Endothelial cell of umbilical vein (primary cell): ENCODE measurements around the gene DYRK4. TPM values are rescaled to one million over a fixed set of nuclear protein-coding genes. Genes with fewer than 3 reads are reported as not detected.

ENCODE experiments used
- BruUV-seq: library from RNA; stranded (reverse); fragments of 400-500 nt; replicated peaks from 2 replicates; lab custom pipeline; 2021; lab: Mats Ljungman, UMichigan
- CTCF ChIA-PET: fragments of 300-600, 350-600 bp; sonication (Branson Sonifier 250); formaldehyde crosslinking; loops from one replicate; lab custom pipeline; 2021; ENCODE audit warnings: antibody characterized with exemption, inconsistent platforms; lab: Charles Lee
- POLR2A ChIA-PET: fragments of 300-600, 350-600 bp; sonication (Branson Sonifier 250); formaldehyde crosslinking; loops from one replicate; lab custom pipeline; 2021; ENCODE audit warnings: antibody characterized with exemption, inconsistent platforms; lab: Charles Lee
- DNase-seq: peaks from one replicate; pipeline ENCODE4 v3.0.0-alpha.2; 2011; ENCODE audit warnings: low read depth, low spot score
- FAIRE-seq: peaks from 2 replicates; lab custom pipeline; 2011; peaks lifted over from hg19 to GRCh38; lab: Jason Lieb, UNC
- H2AFZ ChIP-seq: 2 replicates; pipeline ENCODE4 v1.6.0; 2012; ENCODE audit warnings: low read depth, low read length, control low read depth, inconsistent platforms
- H3K27ac ChIP-seq: 2 replicates; pipeline ENCODE4 v1.5.1; 2011; ENCODE audit warnings: low read depth, mild to moderate bottlenecking, control low read depth, low read length, moderate library complexity; ENCODE audit not compliant: insufficient read depth
- H3K27me3 ChIP-seq, 2 experiments: 2 replicates each; pipeline versions ENCODE4 v1.6.0 to v1.6.1; 2011; ENCODE audit warnings: low read length in 2 of 2, mixed read lengths in 1 of 2; ENCODE audit not compliant: control insufficient read depth in 2 of 2, insufficient read depth in 2 of 2
- H3K36me3 ChIP-seq, 2 experiments: 2 replicates in 1 of 2; 3 replicates in 1 of 2; pipeline ENCODE4 v1.5.1; 2011; ENCODE audit warnings: low read length in 2 of 2, mild to moderate bottlenecking in 1 of 2, moderate library complexity in 1 of 2; ENCODE audit not compliant: control insufficient read depth in 2 of 2, insufficient read depth in 2 of 2; ENCODE audit errors: extremely low read depth in 1 of 2
- H3K4me1 ChIP-seq: 3 replicates; pipeline ENCODE4 v1.5.1; 2011; ENCODE audit warnings: mild to moderate bottlenecking, low read length; ENCODE audit not compliant: control insufficient read depth, insufficient read depth; ENCODE audit errors: extremely low read depth
- H3K4me2 ChIP-seq: 2 replicates; pipeline ENCODE4 v1.6.1; 2011; ENCODE audit warnings: low read length, control low read depth, mixed read lengths; ENCODE audit not compliant: insufficient read depth
- H3K4me3 ChIP-seq, 3 experiments: fragments of 200-600 bp in 1 of 3; sonication (generic), shearing (Covaris generic) in 1 of 3; replicated peaks in 1 of 3; 2 replicates each; pipeline ENCODE4 v1.5.1; 2011 to 2016; ENCODE audit warnings: control low read depth in 3 of 3, low read length in 3 of 3, mild to moderate bottlenecking in 2 of 3, inconsistent platforms in 1 of 3, low read depth in 1 of 3, moderate library complexity in 1 of 3; ENCODE audit not compliant: insufficient read depth in 1 of 3
- H3K79me2 ChIP-seq: 2 replicates; pipeline ENCODE4 v1.6.0; 2012; ENCODE audit warnings: low read length, inconsistent platforms; ENCODE audit not compliant: control insufficient read depth, insufficient read depth
- H3K9ac ChIP-seq: replicated peaks from 2 replicates; pipeline ENCODE3; 2011; ENCODE audit warnings: low read length, control low read depth; ENCODE audit not compliant: insufficient read depth; ENCODE audit errors: extremely low read depth
- H3K9me1 ChIP-seq: replicated peaks from 3 replicates; pipeline ENCODE4 v1.6.0; 2011; ENCODE audit warnings: mild to moderate bottlenecking, low read length; ENCODE audit not compliant: control insufficient read depth, insufficient read depth; ENCODE audit errors: extremely low read depth
- H3K9me3 ChIP-seq: replicated peaks from 2 replicates; pipeline ENCODE4 v1.5.1; 2012; ENCODE audit warnings: low read length, inconsistent platforms; ENCODE audit not compliant: control insufficient read depth, insufficient read depth
- H4K20me1 ChIP-seq: replicated peaks from 2 replicates; pipeline ENCODE3; 2011; ENCODE audit warnings: mild to moderate bottlenecking, low read length; ENCODE audit not compliant: control insufficient read depth, insufficient read depth; ENCODE audit errors: extremely low read depth
- EZH2 ChIP-seq: IDR thresholded peaks from 2 replicates; pipeline ENCODE4 v1.6.1; 2012; ENCODE audit warnings: borderline replicate concordance, low read depth, mild to moderate bottlenecking, moderate library complexity, low read length, inconsistent platforms; ENCODE audit not compliant: severe bottlenecking
- FOS ChIP-seq: IDR thresholded peaks from 2 replicates; pipeline ENCODE4 v1.6.1; 2011; ENCODE audit warnings: mild to moderate bottlenecking, low read length, moderate library complexity, borderline replicate concordance; ENCODE audit not compliant: insufficient read depth
- JUN ChIP-seq: IDR thresholded peaks from 2 replicates; pipeline ENCODE4 v1.6.1; 2011; ENCODE audit warnings: borderline replicate concordance, low read depth; ENCODE audit not compliant: insufficient read length, insufficient read depth
- MAX ChIP-seq: IDR thresholded peaks from 2 replicates; pipeline ENCODE4 v1.6.1; 2011; ENCODE audit not compliant: insufficient read depth, insufficient read length
- MYC ChIP-seq: IDR thresholded peaks from one replicate; pipeline ENCODE4 v1.6.1; 2011; ENCODE audit warnings: mild to moderate bottlenecking, low read depth, low read length
- dilution Hi-C: fragments of 300-500 bp; cut with MboI; formaldehyde crosslinking; loops from one replicate; pipeline ENCODE4 v1.15.0; 2019; ENCODE audit warnings: low sequenced_read_pairs; ENCODE audit not compliant: extremely low pct_ligation_motif_present
- intact Hi-C: fragments of 100-400 bp; cut with micrococcal nuclease; formaldehyde crosslinking; loops from one replicate; pipeline ENCODE4 v1.10.0; 2022
- polyA plus RNA-seq, 4 experiments: library from polyadenylated mRNA; depleted of rRNA in 3 of 4; stranded (reverse) in 3 of 4; unstranded in 1 of 4; fragments of >200 nt; gene quantifications; 2 replicates each; pipeline versions ENCODE4 v1.2.1 to v1.2.3, GENCODE V29; 2011 to 2012; ENCODE audit warnings: missing spikeins in 1 of 4
- total RNA-seq: library from RNA; stranded (reverse); gene quantifications from 2 replicates; pipeline ENCODE4 v1.2.3, GENCODE V29; 2021

The DYRK4 gene
- total and polyA plus RNA-seq, 2 donors (not counting 3 experiments of a cell fraction or from before 2014, with no cell fraction given): 38.7 to 45.4 TPM

GRCh38 chr12:4545195-4545594 is 16.8 kb upstream of the DYRK4 start:
- peaks cover 0 to 6% of the 10 kb centered on the region in 2 experiments for H3K36me3 ChIP-seq
- no peak overlapping the region for H3K4me3 ChIP-seq
- no peak for TF ChIP-seq MAX
- TF ChIP-seq EZH2: no peak
- TF ChIP-seq JUN: no peak
- no peak for TF ChIP-seq MYC
- H2AFZ ChIP-seq: no peak overlapping the region
- dilution Hi-C loops: no loop called here
- no peak for DNase-seq
- intact Hi-C loops: no loop called here
- peaks cover 4% of the 10 kb centered on the region for H3K4me1 ChIP-seq
- no peak overlapping the region for H3K27ac ChIP-seq
- BruUV-seq: no TSS peak
- no peaks in the 10 kb centered on the region for H3K9me1 ChIP-seq
- no peaks in the 10 kb centered on the region for H4K20me1 ChIP-seq
- H3K79me2 ChIP-seq: peaks cover 9% of the 10 kb centered on the region
- POLR2A ChIA-PET: no interaction called here
- H3K4me2 ChIP-seq: no peak overlapping the region
- H3K27me3 ChIP-seq: no peaks in the 10 kb centered on the region
- FAIRE-seq: no peak
- H3K9me3 ChIP-seq: no peaks in the 10 kb centered on the region
- CTCF ChIA-PET: no interaction called here
- no peak overlapping the region for H3K9ac ChIP-seq

GRCh38 chr12:4552191-4552590 is 9.8 kb upstream of the DYRK4 start:
- dilution Hi-C loops: no loop called here
- no peaks in the 10 kb centered on the region for H3K27me3 ChIP-seq
- no peak overlapping the region for H3K4me3 ChIP-seq
- TF ChIP-seq FOS: no peak
- no peaks in the 10 kb centered on the region for H3K9me3 ChIP-seq
- intact Hi-C loops: no loop called here
- no peaks in the 10 kb centered on the region for H3K9me1 ChIP-seq
- no TSS peak for BruUV-seq
- H3K36me3 ChIP-seq: peaks cover 0 to 6% of the 10 kb centered on the region in 2 experiments
- POLR2A ChIA-PET: no interaction called here
- CTCF ChIA-PET: no interaction called here
- H3K79me2 ChIP-seq: no peaks in the 10 kb centered on the region
- FAIRE-seq: no peak
- H4K20me1 ChIP-seq: no peaks in the 10 kb centered on the region
- no peak overlapping the region for H3K4me2 ChIP-seq
- H2AFZ ChIP-seq: no peak overlapping the region
- no peak for DNase-seq
- H3K4me1 ChIP-seq: no peaks in the 10 kb centered on the region
- H3K27ac ChIP-seq: no peak overlapping the region
- no peak overlapping the region for H3K9ac ChIP-seq
